NCI-H2196 treated with DMSO at 0.1 percent for 48 hours (cell line): Measurements from ENCODE around the gene FBLN5.

Source experiments
- DNase-seq: peaks from one replicate; lab custom pipeline; 2025; ENCODE audit not compliant: unreplicated experiment; lab: John Stamatoyannopoulos, UW

FBLN5 gene

DNA sequence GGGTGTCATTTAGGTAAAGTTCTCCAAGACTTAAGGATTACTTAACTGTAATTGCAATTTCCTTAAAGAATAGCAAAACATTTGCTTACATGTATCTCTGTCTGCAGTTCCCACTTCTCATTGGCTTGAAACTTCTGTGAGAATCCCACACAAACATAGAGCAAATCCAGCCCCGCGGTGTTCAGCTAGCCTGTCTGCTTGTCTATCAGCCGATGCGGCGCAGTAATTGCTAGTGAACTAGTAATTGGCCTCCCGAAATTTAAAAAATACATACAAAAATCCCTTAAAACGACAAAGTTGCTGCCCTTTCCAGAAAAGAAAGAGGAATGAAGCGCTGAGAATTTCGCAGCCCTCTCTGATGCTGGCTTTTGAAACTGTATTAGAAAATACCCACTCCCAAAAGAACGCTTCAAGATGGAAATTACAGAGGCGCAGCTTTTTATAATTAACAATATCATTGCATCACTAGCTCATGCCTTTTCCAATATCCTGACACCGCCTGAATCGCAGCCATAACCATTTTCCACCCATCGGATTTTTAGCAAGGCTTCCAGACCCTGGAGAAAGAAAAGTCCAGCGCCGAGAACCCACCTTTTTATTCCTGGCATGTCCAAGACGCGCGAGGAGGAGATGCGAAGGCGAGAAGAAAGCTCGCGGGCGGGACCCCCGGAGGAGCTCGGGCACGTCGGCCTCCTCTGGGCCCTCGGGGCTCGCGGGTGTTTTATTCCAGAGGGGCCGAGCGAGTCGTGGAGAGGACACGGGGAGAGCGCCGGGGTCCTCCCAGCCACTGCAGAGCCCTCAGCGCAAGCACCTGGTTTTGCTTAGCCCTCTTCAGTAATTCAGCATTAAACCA lies 646 bp downstream of the FBLN5 start:
- no peak for DNase-seq

DNA sequence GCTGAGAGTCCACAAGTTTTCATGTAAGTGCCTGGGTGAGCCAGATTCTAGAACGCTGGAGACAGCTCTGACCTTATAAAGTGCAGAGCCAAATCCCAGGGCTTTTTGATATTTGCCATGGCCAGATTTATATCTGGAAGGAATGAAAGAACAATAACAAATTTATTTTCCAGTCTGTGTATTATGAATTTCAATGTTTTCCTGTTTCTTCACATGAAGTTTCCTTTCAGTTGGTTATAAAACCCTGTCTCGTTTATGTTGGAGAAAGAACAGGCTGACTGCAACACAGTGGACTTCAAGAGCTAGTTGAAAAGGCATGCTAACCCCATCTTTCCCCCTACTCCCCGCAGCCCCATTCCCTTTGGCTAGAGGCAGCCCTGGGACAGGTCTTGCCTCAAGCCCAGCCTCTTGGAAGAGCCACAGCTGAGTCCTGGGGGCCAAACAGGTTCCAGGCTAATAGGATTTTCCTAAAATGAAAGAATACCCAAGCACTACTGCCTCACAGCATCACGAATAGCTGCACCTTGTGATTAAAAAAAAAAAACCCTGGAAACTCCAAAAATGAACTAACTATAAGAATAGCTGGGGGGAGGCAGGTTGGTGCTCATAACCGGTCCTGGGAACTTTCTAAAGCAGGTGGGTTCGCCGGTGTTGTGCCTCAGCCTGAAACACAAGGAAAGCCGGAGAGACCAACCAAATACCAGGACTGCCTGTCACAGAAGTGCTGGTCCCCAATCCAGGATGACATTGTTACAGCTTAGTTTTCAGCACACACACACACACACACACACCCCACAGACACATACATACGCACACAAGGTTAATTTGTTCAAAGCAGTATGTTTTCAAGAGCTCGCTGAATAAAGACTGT lies 1.5 kb downstream of the FBLN5 start:
- no peak for DNase-seq

DNA sequence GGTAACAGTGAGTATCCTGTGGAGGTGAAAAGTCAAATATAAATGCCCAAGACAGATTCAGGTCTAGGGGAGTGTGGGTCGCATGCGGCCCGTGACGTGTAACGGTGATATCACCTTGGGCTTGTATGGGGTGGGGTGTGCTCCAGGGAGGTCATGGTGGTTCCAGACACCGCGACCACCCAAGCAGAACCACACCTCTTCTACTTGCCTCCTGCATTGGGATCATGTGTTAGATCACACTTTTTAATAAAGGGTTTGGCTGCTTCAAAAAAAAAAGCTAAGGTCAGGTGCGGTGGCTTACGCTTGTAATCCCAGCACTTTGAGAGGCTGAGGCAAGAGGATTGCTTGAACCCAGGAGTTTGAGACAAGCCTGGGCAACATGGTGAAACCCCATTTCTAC lies 4.5 kb downstream of the FBLN5 start:
- DNase-seq, result no peak

GRCh38 chr14:91942128-91942527 lies 5.4 kb downstream of the FBLN5 start:
- DNase-seq, result no peak

DNA sequence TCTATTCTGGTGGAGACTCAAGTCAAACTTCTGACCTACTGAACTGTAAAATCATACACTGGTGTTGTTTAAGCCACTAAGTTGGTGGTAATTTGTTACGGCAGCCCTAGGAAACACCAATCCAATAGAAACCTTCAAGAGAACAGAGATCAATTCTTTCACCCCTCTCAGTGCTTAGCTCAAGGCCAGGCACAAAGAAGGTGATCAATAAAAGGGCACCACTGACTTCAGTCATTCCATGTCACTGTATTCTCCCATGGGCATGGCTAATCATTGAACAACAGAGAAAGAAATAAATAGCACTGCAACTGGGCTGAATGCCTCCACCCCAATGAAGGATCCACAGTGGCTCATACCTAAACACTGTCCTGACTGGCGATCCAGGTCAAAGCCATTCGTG lies 7.3 kb downstream of the FBLN5 start:
- no peak for DNase-seq

- no peak for DNase-seq
Observed at GRCh38 chr14:91935586-91935985, 11.9 kb downstream of the FBLN5 start.

DNA sequence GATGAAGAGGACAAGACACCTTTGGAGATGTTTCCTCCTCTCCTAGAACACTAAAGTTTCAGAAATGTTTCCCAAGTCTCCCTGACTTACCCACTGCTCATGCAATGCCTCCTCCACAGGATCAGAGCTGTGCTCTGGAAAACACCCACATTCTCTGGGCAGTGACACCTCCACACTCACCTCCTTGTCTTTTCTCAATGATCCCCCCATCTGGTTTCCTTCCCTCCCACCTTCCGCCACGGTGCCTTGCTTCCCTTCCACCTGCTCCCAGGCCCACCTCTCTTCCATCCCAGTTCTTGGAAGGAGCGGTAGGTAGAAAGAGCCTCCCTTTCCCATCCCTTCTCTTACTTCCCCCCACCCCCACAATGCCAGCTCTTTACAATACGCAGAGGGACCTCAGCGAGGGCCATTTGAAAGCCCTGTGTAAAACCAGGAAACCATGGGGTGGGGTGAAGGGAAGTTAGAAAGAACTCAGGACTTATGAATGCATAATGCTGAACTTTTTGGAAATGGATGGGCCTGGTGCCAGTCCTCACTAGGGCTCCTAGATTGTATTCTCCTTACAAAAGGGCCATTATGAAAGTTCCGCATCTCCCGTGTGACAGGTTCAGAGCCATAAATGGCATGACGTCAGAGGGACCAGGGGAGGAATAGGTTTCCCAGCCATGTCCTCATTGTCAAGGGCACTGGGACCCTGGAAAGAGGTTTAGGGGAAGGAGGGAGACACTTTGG lies 12.8 kb downstream of the FBLN5 start:
- DNase-seq, result no peak

- no peak for DNase-seq
Observed at GRCh38 chr14:91931478-91932088, 15.9 kb downstream of the FBLN5 start.

DNA sequence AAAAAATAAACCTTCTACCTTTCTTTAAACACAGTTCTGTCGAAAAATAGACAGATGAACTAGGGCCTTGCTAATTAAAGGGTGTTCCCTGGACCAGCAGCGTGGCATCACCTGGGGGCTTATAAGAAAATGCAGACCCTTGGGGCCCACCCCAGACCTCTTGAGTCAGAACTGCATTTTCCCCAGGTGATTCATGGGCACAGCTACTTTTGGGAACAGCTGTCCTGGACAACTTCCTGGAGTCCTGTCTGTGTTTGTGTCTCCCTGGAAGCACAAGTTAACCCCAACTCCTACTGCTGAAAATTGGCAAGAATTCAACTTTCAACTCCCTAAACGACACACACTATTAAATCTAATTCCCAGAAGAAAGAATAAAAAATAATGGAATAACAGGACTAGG lies 17.8 kb downstream of the FBLN5 start:
- no peak for DNase-seq

DNA sequence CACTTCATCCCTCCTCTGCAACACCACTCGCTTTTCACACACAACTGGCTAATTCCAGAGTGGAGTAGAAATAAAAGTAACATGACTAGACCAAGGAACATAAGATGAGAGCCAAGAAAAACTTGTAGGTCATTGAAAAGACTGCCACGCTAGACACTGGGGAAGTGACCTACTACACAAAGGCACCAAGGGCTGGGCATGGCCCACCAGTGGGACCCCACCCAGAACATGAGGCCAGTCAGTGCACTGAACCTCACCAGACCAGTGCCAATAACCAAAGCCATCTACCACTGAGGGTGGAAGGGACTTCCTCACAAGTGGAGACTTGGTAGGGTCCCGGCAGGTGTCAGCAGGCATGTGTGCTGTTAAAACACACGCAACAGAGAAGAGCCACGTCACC lies 19.7 kb downstream of the FBLN5 start:
- DNase-seq, result no peak

GRCh38 chr14:91927191-91927590 lies 20.3 kb downstream of the FBLN5 start:
- DNase-seq, result no peak

GRCh38 chr14:91926131-91926890 lies 21.2 kb downstream of the FBLN5 start:
- no peak for DNase-seq

DNA sequence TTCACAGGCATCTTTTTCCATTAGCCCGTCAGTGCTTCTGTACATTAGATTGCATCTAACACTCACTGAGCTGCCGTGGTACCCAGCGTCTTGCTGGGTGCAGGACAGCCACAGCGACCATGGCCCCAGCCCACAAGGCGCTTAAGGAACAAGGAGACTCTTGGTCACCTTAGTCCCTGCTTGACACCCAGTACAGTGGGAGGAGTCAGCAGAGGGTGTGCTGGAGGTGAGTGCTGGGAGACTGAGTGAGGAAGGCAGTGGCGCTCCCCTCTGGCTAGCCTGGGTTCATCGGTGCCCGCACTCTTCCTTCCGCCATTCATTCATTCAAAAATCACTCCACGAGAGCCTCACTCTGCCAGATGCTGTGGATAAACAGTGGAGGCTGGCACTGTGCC lies 21.8 kb downstream of the FBLN5 start:
- DNase-seq, result no peak

DNA sequence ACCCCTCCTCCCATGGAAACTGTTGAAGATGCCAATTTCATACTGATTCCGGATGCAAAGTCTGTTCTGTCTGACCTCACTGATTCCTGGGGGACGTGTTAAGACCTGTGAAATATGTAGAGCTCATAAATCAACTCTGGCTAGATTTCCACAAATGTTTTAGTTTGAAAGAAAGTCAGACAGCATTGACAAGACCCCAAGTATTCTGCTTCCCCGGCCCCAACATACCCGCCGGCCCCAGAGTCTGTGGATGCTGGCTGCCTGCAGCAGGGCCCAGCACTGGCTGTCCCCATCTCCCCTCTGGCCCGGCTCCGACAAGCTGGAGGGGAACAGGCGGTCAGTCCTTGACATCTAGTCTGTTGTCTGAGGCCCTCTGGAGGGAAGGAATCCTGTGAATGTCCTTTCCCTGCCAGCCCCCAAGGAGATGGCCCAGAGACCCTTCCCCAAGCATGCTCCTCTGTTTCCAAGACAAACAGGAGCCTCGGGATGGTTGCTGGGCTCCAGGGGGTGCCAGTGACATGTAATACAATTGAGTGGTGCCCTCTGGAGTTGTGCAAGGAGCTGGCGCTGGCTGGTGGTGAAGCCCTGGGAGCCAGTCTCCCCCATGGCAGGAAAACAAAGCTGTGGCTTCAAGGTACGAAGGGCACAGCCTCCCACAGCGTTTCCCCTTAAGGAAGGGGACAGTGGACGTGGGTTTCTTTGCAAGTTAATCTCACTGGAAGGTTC lies 22.3 kb downstream of the FBLN5 start:
- DNase-seq, result no peak

DNA sequence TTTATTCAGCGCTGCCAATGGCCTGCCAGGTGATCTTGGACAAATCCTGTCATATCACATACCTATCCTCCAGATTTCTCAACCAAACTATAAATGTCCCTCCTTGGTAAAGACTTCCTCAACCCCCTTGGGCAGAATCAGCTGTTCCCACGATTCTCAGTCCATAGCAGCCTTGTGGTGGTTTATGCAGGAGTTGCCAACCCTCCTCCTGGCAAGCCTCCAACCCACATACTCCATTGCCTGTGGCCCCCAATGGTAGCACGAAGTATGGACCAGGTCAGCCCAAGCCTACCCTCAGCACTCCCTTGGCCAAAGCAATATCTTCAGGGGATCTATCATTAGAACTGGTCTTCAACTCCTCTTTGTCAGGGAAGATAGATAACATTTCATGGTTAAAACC lies 27.0 kb downstream of the FBLN5 start:
- DNase-seq, result no peak

- DNase-seq, result no peak
Observed at GRCh38 chr14:91919814-91920213, 27.7 kb downstream of the FBLN5 start.

DNA sequence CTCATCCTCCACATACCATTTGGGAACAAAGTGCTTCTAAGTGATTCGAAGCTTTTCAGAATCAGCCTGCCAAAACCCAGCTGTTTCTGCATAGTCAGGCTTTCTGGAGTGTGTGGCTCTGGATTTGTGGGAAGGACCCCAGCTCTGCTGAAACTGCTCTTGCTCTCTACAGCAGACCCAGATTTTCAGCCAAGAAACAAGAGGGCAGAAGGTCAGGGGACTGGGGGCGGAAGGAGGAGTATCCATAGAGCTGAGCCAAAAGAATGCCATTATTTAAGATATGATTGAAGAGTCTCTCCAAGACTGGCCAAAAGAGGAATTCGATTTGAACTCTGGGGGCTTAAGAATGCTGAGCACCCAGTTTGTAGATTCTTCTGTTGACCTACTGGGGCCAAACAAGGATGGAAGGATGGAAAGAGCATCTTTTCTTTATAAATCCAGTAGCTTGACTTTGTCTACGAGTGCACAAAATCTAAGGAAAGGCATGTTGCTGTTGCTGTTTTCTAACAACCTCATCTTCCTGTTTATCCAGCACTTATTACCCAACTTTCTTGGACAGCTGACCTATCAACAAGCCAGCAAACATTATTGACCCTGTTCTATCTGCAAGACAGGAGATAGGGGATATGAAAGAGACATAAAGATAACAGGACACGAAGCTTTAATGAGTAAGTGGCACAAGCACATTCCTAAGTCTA lies 29.2 kb downstream of the FBLN5 start:
- no peak for DNase-seq

DNA sequence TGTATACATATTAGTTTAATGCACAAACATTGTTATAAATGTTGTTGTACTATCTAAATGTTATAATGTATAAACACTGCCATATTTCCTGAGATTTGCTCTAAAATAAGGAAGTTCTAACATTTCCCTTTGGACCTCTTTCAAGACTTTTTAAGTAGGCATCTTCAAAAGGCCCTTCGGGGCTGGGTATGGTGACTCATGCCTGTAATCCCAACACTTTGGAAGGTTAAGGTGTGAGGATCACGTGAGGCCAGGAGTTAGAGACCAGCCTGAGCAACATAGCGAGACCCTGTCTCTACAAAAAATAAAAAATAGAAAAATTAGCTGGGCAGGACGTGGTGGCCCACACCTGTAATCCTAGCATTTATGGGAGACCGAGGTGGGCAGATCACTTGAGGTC lies 35.5 kb downstream of the FBLN5 start:
- DNase-seq, result no peak

DNA sequence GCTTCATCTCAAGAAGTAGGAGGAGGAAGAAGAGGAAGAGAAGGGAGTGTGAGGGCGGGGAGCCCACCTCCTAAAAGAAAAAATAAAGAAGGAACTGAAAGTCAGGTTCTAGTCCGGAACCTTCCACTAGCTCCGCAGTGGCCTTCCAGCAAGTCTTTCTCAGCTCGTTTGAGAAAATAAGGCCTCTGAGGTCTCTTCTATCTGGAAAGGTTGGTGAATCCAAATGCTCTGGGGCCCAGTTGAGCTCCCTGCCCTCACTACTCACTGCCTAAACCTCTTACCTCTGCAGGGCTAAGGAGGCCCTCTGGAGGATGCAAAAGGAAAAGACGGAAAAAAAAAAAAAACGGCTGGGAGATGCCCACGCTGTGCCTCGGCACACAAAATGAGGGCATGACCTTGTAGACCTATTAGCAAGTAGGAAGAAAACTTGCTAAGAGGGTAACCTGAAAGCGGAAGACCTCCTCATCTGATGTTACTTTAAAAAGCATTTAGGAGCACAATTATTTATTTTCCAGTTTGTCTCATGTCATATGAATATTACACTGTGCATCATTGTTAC lies 35.9 kb downstream of the FBLN5 start:
- peak; percentile 5 for DNase-seq
